Stimulated activated CD8-positive, alpha-beta memory T cell treated with anti-CD3 and anti-CD28 coated beads, Interleukin-4, amount 100 ng/mL, for 48 hours (primary cell): ENCODE measurements around the gene MSI1.

ENCODE experiments used
- DNase-seq: peaks from one replicate; pipeline ENCODE4 v3.0.0-alpha.2; 2020

The MSI1 gene

DNA sequence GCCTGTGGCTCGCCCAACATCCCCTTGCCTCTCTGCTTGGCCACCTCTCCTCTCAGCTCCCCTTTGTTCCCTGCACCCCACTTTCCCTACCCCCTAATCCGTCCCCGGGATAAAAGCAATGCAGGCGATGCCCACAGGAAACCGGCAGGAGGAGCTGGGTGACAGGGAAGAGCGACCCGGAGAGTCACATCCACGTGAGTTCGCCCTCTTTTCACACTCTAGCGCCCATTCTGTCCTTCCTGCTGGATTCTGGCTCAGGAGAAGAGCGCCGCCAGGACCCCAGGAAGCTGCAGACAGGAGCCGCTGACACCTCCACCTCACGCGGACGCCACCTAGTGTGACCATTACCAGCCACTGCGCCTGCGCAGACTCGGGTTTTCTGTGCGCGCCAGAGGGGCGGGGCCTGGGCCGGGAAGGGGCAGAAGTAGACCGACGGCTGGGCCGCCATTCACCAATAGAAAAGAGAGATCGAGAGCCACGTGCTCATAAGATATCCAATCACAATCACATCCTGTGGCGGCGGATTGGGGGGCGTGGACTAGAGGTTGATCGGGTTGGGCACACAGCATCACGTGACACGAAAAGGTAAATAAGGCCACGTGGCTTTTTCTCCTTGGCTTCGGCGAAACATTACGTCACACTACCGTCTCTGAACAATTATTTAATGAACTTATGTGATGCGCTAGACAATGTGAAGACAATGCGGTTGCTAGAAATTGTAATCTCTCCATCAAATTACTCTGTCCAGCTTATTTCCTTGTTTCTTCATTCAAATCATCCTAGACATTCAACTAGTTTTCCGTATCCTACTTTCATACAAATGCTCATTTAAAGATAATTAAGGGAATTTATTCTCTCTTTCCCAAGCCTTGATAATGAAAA lies 51.5 kb downstream of the MSI1 start:
- DNase-seq, result peak; percentile 100

DNA sequence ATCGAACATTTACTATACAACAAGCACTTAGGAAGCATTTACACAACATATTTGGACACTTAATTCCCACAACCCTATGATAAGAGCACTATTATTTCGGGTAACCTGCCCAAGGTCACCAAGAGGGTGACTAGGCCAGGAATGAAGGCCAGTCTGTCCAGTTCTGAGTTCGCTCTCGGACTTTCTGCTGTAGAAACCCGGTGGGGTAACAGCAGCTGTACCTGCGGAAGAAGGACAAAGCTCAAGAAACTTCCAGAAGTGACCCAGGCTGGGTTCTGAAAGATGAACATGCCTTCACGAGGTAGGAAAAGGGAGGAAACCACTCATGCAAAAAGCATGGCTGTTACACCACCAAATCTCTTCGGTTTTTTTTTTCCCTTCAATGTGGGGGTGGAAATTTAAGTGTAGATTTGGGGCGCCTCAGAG lies 52.2 kb downstream of the MSI1 start:
- DNase-seq, result no peak

DNA sequence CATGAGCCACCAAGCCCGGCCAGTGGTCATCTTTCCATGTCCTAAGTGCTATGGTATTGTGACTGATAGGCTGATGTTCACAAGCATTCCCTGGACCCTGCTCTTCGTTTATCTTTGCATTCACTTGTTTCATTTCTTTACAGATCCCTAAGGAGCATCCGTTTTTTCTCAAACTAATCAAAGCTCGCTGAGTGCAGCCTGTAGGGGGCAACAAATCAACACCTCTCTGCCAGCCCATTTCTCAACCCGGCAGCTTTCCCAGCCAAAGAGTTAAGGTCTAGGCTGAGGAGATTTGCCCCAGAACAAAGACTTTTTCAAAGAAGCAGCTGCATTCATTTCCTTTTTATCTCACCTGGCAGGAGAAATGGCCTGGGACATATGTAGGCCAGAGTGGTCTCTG lies 54.7 kb downstream of the MSI1 start:
- DNase-seq, result no peak

DNA sequence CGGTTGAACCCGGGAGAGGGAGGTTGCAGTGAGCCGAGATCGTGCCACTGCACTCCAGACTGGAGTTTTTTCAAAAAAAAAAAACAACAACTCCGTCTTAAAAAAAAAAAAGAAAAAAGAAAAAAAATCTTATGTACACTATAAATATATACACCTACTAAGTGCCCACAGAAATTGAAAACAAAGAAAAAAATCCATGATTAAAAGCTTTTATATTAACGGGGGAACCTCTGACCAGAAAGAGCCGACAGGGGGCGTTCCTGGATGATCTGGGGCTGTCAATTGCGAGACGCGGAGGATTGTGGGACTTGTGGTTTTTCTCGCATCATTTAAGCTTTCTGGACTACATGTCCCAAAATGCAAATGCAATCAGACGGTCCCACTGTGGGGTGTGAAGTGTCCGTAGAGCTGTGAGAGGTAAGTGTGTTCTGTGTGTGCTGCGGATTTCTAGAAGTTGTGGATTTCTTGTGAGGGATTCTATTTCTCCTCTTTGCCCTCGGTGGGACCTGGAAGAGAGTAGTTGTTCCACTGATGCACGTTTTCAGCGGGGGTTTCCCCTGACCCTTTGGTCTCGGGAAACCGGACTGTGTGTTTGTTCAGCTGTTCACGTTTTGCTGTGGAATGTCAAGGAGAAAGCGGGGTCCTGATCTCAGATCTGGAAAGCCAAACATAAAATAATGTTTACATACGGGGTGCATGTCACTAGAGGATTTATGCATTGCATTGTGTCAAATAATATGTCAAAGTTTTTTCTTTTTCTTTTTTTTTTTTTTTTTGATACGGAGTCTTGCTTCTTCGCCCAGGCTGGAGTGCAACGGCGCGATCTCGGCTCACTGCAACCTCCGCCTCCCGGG lies 66.8 kb downstream of the MSI1 start, which contains the start of gene SIRT4:
Gene SIRT4 (plus strand): TSS at position 360 of the 854 bp plus-strand sequence. CDS start 1,241 bp downstream, outside the sequence.
- DNase-seq, result peak; percentile 92

DNA sequence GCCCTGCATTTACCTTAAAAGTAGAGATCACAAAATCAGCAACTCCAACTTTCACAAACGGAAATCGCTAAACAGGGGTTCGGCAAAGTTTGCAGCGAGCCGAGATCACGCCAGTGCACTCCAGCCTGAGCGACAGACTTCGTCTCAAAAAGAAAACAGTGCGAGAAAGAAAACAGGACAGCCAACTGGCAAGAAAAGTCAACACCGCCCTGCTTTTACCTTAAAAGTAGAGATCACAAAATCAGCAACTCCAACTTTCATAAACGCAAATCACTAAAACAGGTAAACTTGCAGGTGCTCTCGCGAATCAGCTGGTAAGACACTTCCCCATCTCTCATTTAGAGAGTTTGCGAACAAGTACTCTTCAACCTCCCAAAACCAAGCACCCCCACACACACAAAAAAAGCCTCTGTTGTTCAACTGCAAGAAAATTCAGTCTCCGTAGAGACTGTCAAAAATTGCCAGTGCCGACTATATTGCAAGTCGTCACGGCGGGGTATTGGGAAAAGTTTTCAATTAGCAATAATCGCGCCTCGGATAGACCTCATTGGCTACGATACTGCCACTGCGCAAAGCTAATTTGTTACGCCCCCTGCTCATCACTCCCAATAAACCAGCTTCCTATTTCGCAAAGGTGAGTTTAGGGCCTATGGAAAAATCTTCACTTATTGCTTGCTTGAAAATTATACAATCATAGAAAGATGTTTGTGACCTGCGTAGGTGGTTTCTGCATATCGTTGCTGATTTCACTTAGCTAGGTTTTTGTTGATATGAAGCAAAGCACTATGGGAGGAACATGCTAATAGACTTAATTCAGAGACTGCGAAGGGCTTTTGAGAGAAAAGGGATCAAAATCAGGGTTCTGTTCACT lies 76.1 kb downstream of the MSI1 start, which contains the start of gene RNU4-1:
Gene RNU4-1 (minus strand): TSS at position 577 of the 871 bp plus-strand sequence.
- DNase-seq, result peak; percentile 84

DNA sequence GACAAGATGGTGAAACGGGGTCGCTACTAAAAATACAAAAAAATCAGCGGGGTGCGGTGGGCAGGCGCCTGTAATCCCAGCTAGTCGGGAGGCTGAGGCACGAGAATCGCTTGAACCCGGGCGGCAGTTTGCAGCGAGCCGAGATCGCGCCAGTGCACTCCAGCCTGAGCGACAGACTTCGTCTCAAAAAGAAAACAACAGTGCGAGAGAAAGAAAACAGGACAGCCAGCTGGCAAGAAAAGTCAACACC lies 76.6 kb downstream of the MSI1 start:
- DNase-seq, result no peak
